Skeletal muscle cell (primary cell): ENCODE results near the gene RUNX3.

Experiments
- DNase-seq: peaks from one replicate; pipeline ENCODE4 v3.0.0-alpha.2; 2010; ENCODE audit warnings: low read depth
- H3K4me3 ChIP-seq: 2 replicates; pipeline ENCODE4 v1.5.1; 2011; ENCODE audit warnings: low read depth, mild to moderate bottlenecking, control low read depth, low read length, moderate library complexity

The RUNX3 gene

DNA sequence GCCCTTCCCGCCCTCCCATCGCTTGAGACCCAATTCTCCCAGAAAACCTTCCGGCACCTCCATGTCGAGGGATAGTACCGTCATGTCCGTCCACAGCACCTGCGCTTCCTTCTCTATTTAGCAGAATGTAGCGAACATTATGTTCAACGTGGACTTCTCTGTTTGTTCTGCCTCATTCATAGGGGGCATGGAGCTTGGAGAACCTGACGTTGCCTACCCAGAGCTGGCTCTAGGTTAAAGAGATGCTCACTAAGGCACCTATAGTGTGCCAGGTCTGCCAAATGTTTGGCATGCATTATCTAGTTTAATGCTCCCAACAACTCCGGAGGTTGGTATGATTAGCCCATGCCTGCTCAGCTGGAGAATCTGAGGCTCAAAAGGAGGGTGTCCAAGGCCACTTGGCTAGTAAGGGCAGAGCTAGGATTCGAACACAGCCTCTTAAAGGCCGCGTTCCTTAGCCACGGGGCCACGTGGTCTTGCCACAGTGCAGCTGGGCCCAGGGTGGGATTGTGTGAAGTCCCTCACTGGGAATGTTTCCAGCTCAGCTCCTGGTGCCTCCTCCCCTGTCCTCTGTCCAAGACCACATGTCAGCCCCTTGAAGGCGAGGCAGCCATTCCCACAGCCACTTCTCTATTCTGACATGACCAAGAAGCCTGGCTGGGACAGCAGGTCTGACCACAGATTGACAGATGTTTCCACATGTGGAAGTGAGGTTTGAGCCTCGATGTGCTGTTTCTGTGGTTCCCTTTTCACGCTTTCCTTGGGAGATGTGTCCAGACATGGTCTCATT lies 57.8 kb downstream of the RUNX3 start:
- DNase-seq: no peak
- no peak overlapping the region for H3K4me3 ChIP-seq

DNA sequence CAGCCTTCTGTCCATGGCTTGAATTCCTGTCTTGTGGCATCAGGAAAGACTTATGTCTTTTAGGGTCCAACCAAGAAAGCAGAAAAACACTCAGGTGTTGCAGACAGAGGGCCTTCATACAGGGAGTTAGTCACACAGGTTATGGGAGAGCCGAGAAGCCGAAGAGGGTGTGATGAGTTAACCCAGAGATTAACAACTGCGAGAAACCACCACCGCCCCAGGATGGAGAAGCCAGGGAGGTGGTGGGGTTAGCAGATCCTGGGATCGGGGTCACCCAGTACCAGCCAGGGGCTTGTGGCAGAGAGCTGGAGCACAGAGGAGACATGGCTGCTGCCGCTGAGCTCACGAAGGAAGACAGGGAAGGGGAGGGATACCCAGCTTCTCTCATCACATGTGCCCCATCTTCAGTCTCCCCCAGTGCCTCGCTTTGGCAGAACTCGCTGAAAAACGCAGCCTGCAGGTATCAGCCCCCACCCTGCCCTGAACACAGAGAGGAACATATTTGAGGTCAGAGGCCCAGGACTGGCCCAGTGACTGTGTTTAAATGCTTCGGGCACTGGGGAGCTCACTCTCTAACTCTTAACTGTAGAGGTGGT lies 58.7 kb downstream of the RUNX3 start:
- DNase-seq: no peak
- H3K4me3 ChIP-seq: no peak overlapping the region

DNA sequence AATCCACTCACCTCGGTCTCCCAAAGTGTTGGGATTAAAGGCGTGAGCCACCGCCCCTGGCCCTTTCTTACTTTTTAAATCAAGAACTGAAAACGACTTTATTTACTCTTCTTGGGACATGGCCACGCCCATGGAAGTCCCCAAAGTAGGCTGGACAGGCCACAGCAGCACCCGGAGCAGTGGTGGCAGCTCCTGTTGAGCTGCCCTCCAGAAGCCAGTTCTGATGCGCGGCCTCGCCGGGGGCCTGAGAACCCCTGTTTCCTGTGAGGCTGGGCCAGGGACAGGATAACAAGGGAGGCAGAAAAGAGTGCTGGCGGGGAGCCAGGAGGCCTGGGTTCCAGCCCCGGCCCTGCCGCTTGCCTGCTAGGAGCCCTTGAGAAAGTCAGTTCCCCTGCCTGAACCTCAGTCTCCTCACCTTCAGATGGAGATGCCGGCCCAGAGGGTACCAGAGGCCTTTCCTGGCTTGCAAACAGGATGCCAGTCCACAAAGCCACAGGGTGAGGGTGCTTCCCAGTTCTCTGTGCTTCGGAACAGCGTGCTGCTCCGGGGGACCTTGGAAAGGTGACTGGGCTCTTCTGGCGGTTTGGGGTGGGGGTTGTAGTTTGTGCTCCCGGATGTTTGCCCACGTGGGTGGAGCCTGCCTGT lies 59.4 kb downstream of the RUNX3 start:
- no peak for DNase-seq

DNA sequence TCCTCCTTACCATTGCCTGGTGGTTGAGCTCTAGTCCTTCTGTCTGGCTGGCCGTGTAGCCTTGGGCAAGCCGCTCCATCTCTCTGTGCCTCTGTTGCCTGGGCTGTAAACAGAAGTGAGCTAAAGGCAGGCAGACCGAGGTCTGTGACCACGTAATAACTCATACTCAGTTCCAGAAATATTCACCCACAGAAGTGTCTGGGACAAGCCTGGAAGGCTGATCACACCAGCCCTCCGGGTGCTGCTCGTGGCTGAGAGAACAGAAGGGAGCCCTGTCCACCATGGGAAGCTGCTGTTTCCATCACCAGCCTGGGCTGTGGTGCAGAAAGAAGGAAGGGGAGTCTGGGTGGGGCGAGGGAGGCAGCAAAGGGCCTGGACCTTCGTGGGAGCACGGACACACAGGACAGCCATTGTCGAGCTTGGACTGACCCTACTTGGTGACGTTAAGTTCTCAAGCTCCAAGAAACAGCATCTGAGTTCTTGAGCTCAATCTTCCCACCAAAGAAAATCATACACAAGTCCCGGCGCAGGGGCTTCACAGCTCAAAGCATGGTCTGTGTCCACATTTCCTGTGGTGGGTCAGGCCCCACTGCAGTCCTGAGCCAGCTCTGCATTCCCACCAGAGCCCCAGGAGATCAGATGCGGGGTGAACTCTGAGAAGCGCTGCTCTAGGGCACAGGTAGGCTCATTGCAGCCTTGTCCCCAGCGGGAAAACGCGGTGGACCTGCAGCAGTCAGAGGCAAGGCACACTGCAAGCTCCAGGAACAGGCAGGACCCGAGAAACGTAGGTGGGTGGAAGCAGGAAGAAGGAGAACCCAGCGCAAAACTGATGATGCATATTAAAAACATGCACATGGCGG lies 61.8 kb downstream of the RUNX3 start:
- H3K4me3 ChIP-seq: no peak overlapping the region
- no peak for DNase-seq

More for the DNA sequence above, 59.4 kb downstream of the RUNX3 start:
- H3K4me3 ChIP-seq: no peak overlapping the region

DNA sequence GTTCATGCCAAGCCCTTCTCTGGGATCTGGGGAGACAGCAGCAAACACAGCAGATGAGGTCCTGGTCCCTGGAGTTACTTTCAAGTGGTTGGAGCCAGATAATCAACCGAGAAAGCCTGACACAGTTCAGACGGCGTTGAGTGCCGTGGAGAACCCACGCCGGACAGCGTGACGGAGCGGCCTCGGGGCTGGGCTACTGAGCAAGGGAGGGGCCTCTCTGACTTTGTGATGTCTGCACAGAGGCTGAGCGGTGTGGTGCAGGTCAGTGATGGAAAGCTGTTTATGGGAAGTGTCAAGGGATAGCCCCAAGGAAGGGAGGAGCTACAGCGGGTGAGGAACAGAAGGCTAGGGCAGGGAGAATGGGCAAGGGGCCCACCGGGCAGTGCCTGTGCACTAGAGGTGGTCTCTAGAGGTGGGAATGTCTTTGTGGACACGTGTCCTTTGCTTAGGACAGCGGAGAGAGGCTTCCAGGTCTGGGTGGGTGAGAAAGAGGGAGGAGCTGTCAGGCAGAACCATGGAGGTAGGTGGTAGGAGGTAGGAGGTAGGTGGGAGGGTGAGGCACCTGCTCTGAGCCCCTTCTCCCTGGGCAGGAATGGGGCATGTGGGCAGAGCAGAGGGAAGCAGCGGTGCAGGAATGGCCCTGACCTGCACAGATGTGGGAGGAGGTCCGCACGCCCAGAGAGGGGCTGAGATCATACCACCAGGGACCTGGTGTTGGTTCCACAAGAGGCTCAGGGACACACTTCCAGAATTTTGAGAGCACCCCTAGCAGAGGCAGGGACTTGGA lies 62.8 kb downstream of the RUNX3 start:
- H3K4me3 ChIP-seq: no peak overlapping the region
- DNase-seq: no peak

DNA sequence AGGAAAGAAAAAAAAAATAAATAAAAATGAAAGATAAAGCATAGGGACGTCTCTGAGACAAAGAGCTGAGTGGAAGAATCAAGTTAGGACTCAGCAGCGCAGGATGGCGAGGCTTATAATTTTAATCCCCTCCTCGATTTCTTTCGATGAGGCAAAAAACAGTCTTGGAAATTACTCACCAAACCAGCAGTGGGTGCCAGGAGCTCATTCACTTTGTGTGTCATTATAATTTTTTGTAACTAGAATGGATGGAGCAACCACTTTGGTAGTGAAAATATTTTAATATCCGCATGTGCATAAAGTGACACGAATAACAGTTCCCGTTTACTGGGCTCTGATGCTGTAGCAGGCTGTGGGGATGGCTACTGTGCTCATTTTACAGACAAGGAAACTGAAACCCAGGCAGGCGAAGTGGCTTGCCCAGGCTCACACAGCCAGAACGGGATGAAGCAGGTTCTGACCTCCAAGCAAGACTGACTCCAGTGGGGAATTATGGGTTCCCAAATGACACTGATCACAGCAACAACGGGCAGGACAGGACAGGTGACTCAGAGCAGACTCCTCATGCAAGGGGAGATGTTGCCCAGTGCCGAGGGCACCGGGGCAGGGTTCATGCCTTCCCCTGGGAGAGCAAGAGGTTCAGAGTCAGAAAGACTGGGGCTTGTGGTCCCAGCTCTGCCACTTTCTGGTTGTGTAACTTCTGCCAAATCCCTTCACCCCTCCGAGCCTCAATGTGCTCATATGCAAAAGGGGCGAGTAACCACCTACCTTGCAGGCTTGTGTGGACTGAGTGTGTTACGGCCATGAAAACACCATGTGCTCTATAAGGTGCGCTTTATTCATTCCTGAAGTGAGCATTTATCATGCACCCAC lies 63.6 kb downstream of the RUNX3 start:
- H3K4me3 ChIP-seq: no peak overlapping the region
- DNase-seq: no peak

DNA sequence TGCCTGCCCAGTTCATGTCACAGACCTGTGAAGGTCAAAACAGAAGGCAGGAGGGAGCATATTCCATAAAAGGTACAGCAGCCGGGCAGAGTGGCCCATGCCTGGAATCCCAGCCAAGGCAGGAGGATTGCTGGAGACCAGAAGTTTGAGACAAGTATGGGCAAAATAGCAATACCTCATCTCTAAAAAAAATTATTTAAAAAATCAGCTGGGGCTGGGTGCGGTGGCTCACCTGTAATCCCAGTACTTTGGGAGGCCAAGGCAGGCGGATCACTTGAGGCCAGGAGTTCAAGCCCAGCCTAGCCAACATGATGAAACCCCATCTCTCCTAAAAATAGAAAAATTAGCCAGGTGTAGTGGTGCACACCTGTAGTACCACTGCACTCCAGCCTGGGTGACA lies 64.5 kb downstream of the RUNX3 start:
- H3K4me3 ChIP-seq: no peak overlapping the region
- no peak for DNase-seq

DNA sequence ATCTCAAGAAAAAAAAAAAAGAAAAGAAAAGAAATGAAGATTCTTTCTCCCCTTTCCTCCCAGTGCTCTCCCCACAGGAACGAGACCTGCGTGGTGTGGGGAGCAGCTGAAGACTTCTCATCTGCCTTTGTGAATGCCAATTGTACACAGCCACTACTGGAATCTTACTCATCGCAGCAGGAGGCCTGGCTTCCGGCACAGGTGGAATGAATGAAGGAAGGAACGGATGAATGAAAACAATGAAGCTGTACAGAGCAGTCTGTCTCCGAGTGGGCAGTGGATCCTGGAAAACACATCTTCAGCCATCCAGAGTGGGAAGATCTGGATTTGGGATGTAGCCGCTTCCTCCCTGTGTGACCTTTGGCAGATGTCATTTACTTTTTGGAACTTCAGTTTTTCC lies 64.9 kb downstream of the RUNX3 start:
- no peak overlapping the region for H3K4me3 ChIP-seq
- no peak for DNase-seq

DNA sequence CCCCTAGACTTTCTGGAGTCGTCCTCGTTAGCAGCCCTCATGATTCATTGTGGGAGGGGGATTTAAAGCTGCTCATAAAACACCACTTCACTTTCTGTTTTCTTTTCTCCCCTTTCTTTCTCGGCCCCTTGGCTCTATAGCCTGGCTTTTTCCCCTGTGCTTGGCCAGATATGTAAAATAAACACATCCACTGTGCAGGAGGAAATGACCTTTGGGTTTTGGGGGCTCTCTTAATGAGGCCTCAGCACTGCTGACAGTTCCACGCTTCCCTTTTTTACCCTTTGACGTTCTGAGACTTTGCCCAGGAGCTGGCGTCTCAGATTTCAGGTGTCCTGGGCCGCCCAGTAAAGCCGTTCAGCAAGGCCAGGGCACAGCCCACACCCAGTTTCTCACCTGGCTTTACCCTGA lies 65.7 kb downstream of the RUNX3 start:
- no peak overlapping the region for H3K4me3 ChIP-seq
- DNase-seq: no peak

DNA sequence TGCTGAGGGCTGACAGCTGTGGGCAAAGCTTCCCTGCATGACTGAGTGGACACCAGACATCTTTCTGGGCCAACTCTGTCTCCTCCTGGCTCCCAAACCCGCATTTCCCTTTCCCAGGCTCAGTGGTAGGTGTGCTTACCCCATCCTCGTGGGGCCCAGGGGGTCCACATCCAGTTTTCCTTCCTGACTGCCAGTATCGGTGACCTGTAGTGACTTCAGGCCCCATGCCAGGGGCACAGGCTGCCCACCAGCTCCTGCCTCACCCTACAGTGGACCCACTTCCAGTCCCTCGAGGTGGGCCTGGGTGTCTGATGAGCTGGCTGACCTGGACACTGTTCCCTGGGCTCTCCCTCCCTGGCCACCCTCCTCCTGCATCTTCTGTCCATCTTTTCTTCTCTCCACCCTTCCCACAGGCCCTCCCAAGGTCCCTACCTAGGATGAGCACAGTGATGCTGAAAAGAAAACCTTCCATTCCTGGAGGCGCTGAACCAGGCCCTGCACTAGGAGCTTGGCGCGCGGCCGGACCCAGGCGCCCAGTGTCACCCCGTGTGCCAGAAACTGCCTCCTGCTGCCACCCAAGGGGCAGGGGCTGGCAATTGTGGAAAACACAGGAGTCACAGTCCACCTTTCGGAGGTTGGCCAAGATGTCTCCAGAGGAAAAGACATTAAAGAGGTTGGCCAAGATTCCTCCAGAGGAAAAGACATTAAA lies 67.1 kb downstream of the RUNX3 start:
- DNase-seq: no peak

DNA sequence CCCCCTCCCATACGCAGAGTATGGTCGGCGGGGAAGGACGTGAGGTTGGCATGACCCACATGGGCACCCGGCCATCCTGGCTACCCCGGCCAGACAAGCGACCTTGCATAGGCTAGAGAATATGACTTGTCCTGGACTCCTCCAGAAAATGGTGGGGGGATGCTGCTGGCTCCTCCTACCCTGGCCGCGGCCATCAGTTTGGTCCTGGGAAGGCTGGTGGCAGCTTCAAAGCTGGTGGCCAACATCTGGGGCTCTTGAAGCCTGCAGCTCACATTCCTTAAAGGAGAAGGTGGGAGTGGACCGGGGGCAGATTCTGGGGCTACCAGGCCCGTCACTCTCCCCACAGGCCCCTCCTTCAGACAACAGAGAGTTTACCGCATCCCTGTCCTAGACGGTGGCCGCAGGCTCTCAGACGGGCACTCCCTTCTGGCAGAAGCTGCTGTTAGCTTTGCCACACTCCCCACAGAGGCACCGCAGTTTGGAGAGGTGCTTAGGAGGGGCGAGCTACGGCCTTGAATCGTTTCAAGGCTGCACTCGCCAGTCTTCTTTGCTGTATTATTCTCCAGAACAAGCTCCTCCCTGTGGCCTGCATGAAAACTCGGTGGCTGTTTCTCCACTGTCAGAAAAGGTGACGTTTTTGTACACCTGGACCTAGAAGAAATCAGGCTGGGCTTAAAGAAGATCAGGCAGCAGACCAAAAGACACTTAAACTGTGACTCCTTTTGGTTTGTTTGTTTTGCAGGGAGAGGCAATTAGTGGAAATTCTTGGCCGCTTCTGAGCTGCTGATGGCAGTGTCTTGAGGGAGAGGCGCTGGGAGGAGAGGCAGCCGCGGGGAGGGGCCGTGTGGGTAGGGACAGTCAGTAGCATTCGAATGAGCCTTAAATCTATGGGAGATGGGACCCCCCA lies 68.0 kb downstream of the RUNX3 start:
- DNase-seq: no peak

More for the DNA sequence above, 67.1 kb downstream of the RUNX3 start:
- no peak overlapping the region for H3K4me3 ChIP-seq

DNA sequence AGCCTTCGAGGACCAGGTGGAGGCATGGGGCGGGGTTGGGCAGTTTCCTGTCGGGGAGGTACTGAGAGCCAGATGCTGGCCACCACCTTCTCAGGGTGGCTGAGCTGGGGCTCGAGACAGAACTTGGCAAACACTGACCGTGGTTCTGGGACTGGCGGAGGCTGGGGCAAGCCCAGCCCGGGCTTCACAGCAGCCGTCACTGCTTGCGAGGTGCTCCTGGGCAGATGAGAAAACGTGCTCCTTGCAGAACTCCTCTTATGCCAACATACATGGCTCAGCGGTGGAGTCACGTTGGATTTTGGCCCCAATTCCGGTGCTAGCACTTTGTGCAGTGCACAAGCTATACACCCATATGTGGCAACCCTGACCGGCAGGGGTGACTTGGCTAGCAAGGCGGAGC lies 69.2 kb downstream of the RUNX3 start:
- H3K4me3 ChIP-seq: no peak overlapping the region

More for the DNA sequence above, 68.0 kb downstream of the RUNX3 start:
- H3K4me3 ChIP-seq: no peak overlapping the region

DNA sequence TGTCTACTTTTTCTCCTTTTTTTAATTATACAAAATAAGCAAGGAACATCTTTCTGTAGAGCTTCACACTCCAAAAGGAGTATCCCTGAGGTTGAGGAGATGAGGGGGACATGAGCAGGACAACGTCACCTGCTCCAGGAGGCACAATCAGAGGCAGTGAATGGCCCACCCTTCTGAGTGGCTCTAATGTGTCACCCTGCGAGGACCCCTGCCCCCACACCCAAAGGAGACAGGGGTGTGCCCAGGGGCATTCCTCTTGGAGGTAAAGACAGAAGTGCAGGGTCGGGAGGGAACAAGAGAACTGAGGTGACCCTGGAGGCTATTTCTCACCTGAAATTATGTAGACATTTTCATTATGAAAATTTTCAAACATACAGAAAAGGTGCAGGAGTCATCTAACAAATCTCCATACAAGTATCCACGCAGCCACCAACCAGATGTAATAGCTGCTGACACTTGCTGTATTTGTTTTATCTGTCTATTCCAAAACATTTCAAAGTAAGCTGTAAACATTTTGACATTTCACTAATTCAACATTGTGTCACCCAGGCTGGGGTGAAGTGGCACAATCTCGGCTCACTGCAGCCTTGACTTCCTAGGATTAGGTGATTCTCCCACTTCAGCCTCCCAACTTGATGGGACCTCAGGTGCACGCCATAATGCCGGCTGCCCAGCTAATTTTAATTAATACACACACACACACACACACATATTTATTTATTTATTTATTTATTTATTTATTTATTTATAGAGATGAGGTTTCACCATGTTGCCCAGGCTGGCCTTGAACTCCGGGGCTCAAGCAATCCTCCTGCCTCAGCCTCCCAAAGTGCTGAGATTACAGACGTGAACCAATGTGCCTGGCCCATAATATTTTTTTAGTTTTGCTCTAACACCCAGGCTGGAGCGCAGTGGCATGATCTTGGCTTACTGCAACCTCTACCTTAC lies 70.7 kb downstream of the RUNX3 start:
- no peak overlapping the region for H3K4me3 ChIP-seq
- no peak for DNase-seq

More for the DNA sequence above, 69.2 kb downstream of the RUNX3 start:
- DNase-seq: no peak

DNA sequence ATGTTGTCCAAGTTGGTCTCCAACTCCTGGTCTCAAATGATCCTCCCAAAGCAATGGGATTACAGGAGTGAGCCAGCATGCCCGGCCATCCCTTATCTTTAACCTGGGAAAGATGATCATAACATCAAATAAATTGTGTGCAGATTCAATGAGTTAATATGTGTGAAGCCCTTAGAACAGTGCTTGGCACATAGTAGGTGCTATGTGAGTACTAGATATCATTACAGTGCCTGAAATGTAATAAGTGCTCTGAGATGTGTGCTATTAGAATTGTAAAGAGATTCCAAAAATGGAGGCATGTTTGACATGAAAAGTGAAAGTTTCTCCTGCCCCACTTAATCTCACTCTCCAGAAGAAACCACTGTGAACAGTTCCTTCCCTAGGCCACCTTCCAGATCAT lies 71.8 kb downstream of the RUNX3 start:
- DNase-seq: no peak

DNA sequence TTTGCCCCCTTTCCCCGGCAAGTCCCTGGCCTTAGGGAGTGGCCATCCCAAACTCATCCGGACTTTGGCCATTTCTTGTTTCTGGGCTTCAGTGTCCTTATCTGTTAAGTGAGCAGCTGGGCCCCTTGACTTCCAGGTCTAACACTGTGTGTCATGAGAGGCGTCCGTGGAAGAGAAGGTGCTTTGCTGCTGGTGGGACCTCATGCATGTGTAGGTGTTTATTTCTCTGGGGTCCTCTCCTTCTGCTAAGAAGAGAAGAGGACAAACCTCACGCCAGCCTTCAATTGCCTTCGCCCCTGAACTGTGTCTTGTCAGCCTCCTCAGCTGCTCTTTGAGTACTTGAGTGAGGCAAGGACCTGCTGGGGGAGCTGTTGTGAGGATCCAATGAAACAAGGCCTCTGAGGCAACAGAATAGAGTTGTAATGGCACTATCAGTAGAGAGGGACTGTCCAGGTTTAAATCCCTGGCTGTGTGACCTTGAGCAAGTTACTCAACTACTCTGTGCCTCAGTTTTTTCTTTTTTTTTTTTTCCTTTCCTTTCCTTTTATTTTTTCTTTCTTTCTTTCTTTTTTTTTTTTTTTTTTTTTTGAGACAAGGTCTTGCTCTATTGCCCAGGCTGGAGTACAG lies 72.5 kb downstream of the RUNX3 start:
- no peak overlapping the region for H3K4me3 ChIP-seq
- no peak for DNase-seq

More for the DNA sequence above, 71.8 kb downstream of the RUNX3 start:
- H3K4me3 ChIP-seq: no peak overlapping the region
